Lung microvascular endothelial cell (primary cell): Measurements from ENCODE around the gene ADCY7. TPM values are rescaled to one million over a fixed set of nuclear protein-coding genes. Genes with fewer than 3 reads are reported as not detected.

ENCODE experiments used
- total RNA-seq: library from RNA; depleted of rRNA; stranded (reverse); fragments of >200 nt; gene quantifications from 2 replicates; pipeline ENCODE4 v1.2.1, GENCODE V29; 2014

Gene ADCY7
- total RNA-seq, 1 donor from 2014 or later, result 4.8 TPM

Other genes with a start within 250 kb of the ADCY7 start
- gene CNEP1R1, start 241.3 kb upstream of the ADCY7 start, total RNA-seq, result 20.9 and 26.6 TPM in 2 replicates
- 20.0 and 24.6 TPM in 2 replicates for gene HEATR3, start 200.6 kb upstream of the ADCY7 start, total RNA-seq
- gene TENT4B, start 113.2 kb upstream of the ADCY7 start, total RNA-seq, result 5.2 and 7.7 TPM in 2 replicates
- 31.8 and 42.3 TPM in 2 replicates for gene BRD7, start 102.4 kb downstream of the ADCY7 start, total RNA-seq